ENCODE data around the gene PRC1.

- TF ChIP-seq TAF1 (IDR thresholded peaks at IDR 0.05; ENCODE audit: low read depth): no peak
- TF ChIP-seq CTCF (IDR thresholded peaks at IDR 0.05; ENCODE audit: poor library complexity, severe bottlenecking): no peak
- no peak for TF ChIP-seq EZH2 (IDR thresholded peaks at IDR 0.05; ENCODE audit: borderline replicate concordance, insufficient read depth, low read length, poor library complexity, severe bottlenecking)
- no peak for TF ChIP-seq RAD21 (conservative IDR thresholded peaks at IDR 0.05)
- TF ChIP-seq EP300 (conservative IDR thresholded peaks at IDR 0.05; ENCODE audit: poor library complexity, severe bottlenecking): no peak
Observed at GRCh38 chr15:91031796-91032195, 37.5 kb upstream of the PRC1 start.

Measured in neural cell (in vitro differentiated cells).